ENCODE results near the gene PLA2G2C.

Gene PLA2G2C

DNA sequence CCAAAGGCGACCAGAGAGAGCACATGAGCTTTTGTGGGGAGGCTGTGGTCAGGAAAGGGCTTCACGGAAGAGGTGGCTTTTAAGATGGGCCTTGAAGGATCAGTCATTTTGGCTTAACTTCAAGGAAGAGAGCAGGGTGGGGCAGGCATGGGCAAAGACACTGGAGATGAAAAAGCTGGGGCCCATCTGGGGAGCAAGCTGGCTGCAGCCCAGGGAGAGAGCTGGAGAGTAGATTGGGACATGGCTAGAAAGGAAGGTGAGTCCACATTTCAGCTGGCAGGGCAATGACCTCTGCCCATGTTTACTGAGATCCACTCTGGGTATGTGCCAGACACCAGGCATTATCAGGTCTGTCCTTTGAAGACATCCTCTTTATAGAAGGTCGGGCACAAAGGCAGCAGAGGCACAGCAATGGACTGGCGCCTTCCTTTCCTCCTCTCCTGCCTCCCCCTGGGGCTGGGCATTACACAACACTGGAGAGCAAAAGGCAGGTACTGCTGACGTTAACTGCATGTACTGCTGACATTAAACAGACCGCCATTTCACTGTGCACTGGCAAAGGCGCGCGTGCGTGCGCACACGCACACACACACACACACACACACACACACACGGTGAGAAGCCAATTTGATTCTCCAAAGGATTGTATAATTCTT lies 2.6 kb downstream of the PLA2G2C start:
- DNase-seq (ENCODE audit: low spot score): no peak

DNA sequence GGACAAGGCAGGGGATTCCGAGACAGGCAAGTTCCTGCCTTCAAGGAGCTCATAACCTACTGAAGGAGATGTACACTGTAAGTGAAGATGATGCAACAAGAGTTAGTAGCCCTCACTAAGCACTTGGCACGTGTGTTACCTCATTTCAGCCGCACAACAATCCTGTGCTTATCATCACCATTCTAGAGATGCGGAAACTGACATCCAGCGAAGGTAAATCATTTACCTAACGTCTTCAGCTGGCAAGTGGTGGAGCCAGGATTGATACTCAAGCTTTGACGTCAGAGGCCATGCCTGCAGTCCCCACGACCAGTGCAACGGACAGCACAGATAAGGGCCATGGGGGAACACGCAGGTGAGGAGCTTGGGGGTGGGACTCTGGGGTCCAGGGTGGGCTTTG lies 3.3 kb downstream of the PLA2G2C start:
- no peak for DNase-seq (ENCODE audit: low spot score)

DNA sequence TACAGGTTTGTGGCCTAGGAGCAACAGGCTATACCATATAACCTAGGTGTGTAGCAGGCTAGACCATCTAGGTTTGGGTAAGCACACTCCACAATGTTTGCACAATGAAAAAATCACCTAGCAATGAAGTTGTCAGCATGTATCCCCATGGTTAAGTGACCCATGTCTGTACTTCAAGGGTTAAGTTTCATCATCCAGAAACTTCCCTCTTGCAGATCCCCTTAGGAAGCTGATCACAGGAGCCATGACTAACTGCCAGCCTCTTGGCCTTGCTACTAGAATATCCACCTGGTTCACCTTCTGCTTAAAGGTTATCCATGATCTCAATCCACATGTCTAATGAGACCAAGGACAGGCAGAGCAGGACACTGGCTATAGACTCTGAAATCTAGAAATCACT lies 3.9 kb downstream of the PLA2G2C start:
- no peak for DNase-seq (ENCODE audit: low spot score)

- no peak for DNase-seq (ENCODE audit: low spot score)
Measured at GRCh38 chr1:20180844-20181207, 5.5 kb downstream of the PLA2G2C start.

GRCh38 chr1:20180129-20180843 lies 6.0 kb downstream of the PLA2G2C start:
- DNase-seq (ENCODE audit: low spot score): no peak

DNA sequence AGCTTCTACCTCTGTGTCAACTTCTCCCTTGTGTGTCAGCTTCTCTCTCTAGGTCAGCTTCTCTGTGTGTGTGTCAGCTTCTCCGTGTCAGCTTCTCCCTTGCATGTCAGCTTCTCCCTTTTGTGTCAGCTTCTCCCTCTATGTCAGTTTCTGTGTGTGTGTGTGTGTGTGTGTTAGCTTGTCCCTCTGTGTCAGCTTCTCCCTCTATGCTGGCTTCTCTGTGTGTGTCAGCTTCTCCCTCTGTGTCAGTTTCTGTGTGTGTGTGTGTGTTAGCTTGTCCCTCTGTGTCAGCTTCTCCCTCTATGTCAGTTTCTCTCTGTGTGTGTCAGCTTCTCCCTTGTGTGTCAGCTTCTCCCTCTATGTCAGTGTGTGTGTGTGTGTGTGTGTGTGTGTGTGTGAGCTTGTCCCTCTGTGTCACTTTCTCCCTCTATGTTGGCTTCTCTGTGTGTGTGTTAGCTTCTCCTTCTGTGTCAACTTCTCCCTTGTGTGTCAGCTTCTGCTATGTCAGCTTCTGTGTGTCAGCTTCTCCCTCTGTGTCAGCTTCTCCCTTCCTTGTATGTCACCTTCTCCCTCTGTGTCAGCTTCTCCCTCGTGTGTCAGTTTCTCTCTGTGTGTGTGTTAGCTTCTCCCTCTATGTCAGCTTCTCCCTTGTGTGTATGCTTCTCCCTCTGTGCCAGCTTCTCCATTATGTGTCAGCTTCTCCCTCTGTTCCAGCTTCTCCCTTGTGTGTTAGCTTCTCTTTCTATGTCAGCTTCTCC lies 6.8 kb downstream of the PLA2G2C start:
- no peak for DNase-seq (ENCODE audit: low spot score)

- peak; percentile 38 for DNase-seq (ENCODE audit: low spot score)
Measured at GRCh38 chr1:20178634-20179370, 7.5 kb downstream of the PLA2G2C start.

- peak; percentile 35 for DNase-seq (ENCODE audit: low spot score)
Measured at GRCh38 chr1:20174937-20175666, 11.2 kb downstream of the PLA2G2C start.

DNA sequence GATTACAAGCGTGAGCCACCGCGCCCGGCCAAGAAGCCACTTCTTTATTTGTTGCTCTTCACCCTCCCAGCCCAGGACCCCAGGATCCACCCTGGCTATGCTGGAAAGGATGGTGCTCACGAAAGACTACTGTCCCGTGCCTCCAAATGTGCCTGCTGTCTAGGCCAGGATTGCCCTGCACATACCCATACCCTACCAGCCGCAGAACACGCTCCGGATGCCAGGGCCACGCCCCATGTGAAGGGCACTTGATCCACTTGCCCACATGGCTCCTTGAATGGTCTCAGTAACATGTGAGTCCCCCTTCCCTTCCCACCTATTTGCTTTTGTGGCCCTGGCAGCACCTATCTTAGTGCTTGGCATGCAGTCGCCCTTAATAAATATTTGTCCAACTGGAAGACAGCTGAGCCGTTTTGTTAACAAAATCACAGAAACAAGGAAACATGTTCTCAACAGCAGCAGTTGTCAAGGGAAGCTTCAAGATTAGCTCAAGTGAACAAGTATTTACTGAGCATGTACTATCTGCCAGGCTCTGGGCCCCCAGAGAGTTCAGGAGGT lies 14.2 kb downstream of the PLA2G2C start:
- DNase-seq (ENCODE audit: low spot score): no peak

GRCh38 chr1:20169932-20170331 lies 16.4 kb downstream of the PLA2G2C start:
- no peak for DNase-seq (ENCODE audit: low spot score)

- DNase-seq (ENCODE audit: low spot score): no peak
Measured at GRCh38 chr1:20168564-20169491, 17.5 kb downstream of the PLA2G2C start.

DNA sequence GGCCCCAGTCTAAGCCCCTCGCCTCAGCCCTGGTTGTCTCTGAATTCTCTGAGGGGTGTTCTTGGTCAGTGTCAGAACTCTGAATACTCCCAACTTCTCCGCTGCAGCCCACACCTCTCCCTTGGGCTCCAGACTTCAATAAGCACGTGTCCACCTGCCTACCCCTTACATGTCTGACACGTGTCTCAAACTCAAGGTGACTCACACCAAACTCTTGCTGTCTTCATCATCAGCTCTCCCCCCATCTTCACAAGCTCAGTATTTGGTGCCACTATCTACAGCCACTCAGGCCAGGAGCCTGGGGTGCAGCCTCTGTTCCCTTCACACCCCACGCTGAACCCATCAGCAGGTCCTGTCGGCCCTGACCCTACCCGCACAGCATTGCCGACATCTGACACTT lies 19.2 kb downstream of the PLA2G2C start:
- DNase-seq (ENCODE audit: low spot score): no peak

DNA sequence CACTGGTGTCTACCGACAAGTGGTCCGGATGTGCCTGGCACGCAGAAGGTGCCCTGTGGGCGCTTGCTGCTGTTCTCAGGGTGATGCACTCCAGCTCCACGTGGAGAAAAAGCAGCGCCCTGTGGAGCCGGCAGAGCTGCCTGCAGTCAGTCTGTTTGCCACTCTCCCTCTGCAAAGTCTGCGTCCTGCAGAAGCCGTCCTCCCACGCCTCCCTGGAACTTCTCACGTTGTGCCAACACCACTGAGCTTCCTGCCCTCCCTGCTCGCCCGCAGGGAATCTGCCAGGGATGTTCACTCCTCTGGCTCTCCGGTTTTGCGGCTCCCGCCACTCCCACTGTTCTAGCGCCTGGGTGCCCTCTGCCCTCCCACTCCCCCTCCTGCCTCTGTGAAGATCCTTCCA lies 20.3 kb downstream of the PLA2G2C start:
- DNase-seq (ENCODE audit: low spot score): no peak

- DNase-seq (ENCODE audit: low spot score): no peak
Measured at GRCh38 chr1:20165522-20165951, 20.8 kb downstream of the PLA2G2C start.

DNA sequence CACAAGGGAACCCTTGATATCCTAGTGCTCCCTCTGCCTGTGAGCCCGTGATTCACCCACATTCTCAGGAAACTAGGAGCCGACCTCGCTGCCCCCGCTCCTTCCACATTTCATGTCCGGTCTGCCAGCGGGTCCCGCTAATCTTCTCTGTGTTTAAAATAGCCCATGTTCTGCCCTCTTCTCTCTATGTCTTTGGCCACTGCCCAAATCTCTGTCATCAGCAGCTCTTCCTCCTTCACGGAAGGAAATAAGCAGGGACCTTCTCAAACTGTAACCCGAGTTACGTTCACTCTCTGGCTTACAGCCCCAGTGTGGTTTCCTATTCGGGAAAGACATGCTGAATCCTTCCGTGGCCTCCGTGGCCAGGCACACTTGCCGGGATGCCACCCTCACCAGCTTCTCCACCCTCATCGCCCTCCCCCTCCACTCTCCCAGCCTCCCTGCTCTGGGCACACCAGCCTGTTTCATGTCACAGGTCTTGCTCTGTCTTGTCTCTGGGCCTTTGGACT lies 21.6 kb downstream of the PLA2G2C start:
- DNase-seq (ENCODE audit: low spot score): peak; percentile 80

DNA sequence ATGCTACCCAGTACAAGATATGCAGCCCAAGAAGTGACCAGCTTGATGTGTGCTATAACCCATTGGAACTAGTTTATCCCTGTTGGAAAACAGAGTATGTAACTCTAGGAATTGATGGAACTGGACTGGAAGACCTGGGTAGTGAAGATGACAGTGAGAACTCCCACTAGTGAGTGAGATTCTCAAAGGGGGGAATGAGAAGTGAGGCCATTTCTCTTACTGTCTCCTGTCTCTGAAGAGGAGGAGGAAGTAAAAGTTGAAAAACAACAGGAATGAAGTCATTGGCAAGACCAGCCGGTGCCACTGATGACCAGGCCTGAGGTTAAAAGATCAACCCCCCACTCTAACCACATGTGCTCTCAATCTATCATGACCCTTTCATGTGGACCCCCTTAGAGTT lies 26.3 kb downstream of the PLA2G2C start:
- DNase-seq (ENCODE audit: low spot score): no peak

DNA sequence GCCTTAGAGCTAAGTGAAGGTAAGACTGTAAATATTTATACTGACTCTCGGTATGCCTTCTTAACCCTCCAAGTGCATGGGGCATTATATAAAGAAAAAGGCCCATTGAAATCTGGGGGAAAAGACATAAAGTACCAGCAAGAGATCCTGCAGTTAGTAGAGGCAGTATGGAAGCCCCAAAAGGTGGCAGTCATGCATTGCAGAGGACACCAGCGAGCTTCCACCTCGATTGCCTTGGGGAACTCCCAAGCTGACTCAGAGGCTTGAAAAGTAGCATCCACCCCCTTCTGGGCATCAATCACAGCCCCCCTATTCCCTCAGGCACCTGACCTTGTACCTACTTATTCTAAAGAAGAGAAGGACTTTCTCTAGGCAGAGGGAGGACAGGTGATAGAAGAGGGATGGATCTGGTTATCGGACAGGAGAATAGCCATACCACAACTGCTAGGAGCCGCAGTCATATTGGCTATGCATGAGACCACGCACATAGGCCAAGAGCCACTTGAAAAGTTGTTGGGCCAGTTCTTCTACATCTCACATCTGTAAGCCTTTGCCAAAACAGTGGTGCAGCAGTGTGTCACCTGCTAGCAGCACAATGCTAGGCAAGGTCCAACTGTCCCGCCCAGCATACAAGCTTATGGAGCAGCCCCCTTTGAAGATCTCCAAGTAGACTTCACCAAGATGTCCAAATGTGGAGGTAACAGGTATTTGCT lies 27.8 kb downstream of the PLA2G2C start:
- no peak for DNase-seq (ENCODE audit: low spot score)

- no peak for DNase-seq (ENCODE audit: low spot score)
Measured at GRCh38 chr1:20154301-20154831, 32.0 kb downstream of the PLA2G2C start.

DNA sequence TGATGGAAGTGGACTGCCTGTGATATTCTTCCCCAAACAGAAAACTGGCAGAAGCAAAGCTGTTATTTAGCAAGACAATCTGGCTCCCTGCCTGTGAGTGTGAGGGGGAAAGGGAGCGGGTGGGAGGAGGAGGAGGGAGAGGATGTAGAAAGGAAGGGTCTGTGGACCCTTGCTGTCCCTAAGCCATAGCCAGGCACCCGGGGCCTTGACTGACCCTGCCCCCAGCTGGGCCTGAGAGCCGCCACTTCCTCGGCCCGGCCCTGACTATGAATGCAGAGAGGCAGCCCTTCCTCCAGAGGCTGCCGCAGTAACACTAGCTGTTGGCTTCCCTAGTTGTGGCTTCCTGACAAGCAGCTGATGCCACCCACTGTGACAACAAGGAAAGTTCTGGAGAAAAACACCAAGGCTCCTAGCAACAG lies 33.3 kb downstream of the PLA2G2C start:
- peak; percentile 70 for DNase-seq (ENCODE audit: low spot score)

Measured in pons (tissue), 1 donor.